Stimulated activated CD4-positive, alpha-beta T cell treated with anti-CD3 and anti-CD28 coated beads, Interleukin-1b, Interleukin-23, amount 100 ng/mL, for 48 hours (primary cell): ENCODE results near the gene TUBA4B.
A peak's percentile ranks its signal among the peaks of the same experiment; 100 is the strongest.

Experiments used
- DNase-seq: peaks from one replicate; pipeline ENCODE4 v3.0.0-alpha.2; 2020

The TUBA4B gene

GRCh38 chr2:219252900-219253752 is at the start of gene TUBA4B:
Gene TUBA4B (plus strand): TSS chr2:219253243. CDS start chr2:219253408, 165 bp downstream.
- peak; percentile 56 for DNase-seq

- DNase-seq, result no peak
These were observed 48.4 kb upstream of the TUBA4B start for GRCh38 chr2:219204425-219205164.

- no peak for DNase-seq
These were observed 47.9 kb upstream of the TUBA4B start for GRCh38 chr2:219205165-219205538.

GRCh38 chr2:219205981-219206327 is 47.1 kb upstream of the TUBA4B start:
- no peak for DNase-seq

- DNase-seq, result peak; percentile 94
These were observed 46.5 kb upstream of the TUBA4B start, which contains the start of gene ZFAND2B for GRCh38 chr2:219206328-219207133. Gene ZFAND2B (plus strand): TSS chr2:219206782. CDS start chr2:219206988, 206 bp downstream.

- no peak for DNase-seq
These were observed 45.7 kb upstream of the TUBA4B start for GRCh38 chr2:219207134-219207883.

- DNase-seq, result no peak
These were observed 44.9 kb upstream of the TUBA4B start for GRCh38 chr2:219207884-219208740.

GRCh38 chr2:219209236-219210195 is 43.5 kb upstream of the TUBA4B start:
- no peak for DNase-seq

GRCh38 chr2:219210196-219210885 is 42.7 kb upstream of the TUBA4B start:
- no peak for DNase-seq

GRCh38 chr2:219210886-219211362 is 42.1 kb upstream of the TUBA4B start:
- no peak for DNase-seq

GRCh38 chr2:219213026-219213415 is 40.0 kb upstream of the TUBA4B start:
- no peak for DNase-seq

- no peak for DNase-seq
These were observed 39.5 kb upstream of the TUBA4B start for GRCh38 chr2:219213486-219214071.

GRCh38 chr2:219214141-219214540 is 38.9 kb upstream of the TUBA4B start:
- DNase-seq, result no peak

GRCh38 chr2:219214786-219215185 is 38.3 kb upstream of the TUBA4B start:
- no peak for DNase-seq

- no peak for DNase-seq
These were observed 37.0 kb upstream of the TUBA4B start for GRCh38 chr2:219215871-219216534.

- no peak for DNase-seq
These were observed 36.5 kb upstream of the TUBA4B start for GRCh38 chr2:219216535-219216915.

GRCh38 chr2:219218217-219218731 is 34.8 kb upstream of the TUBA4B start:
- DNase-seq, result no peak
